ENCODE measurements around the gene ZNF226. TPM values are rescaled to one million over a fixed set of nuclear protein-coding genes. Genes with fewer than 3 reads are reported as not detected.
"Not testable (repeated sequence)": the region's sequence is repeated elsewhere in the genome, so short reads cannot be mapped to it uniquely, and the experiment has no call there.

ZNF226 gene
- total and polyA plus RNA-seq, 2 donors (not counting 1 experiment from before 2014, with no cell fraction given) = 14.8 to 55.8 TPM

DNA sequence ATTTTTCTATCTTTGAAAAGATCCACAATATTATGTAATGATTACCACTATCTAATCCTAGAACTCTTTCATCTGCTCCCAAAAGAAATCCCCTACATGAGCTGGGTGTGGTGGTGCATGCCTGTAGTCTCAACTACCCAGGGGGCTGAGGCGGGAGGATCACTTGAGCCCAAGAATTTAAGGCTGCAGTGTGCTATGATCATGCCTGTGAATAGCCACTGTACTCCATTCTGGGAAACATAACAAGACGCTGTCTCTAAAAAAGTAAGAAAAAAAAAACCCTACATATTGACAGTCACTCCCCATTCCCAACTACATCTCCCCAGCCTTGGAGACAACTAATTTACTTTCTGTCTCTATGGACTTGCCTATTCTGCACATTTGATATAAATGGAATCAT is 1.1 kb upstream of the ZNF226 start:
- Histone ChIP-seq H3K27me3 (replicated peaks in 1 of 4; ENCODE audit: control extremely low read depth in 1 of 4, control insufficient read depth in 3 of 4, insufficient read depth in 4 of 4, low read length in 3 of 4) (no peaks in the 10 kb centered on the region), H3K4me2 (replicated peaks; ENCODE audit: low read depth, low read length, poor library complexity, severe bottlenecking) (no peak overlapping the region), H3K36me3 (replicated peaks in 1 of 2; ENCODE audit: control extremely low read depth in 1 of 2, control insufficient read depth in 1 of 2, extremely low read depth in 1 of 2, insufficient read depth in 2 of 2, low read length in 1 of 2) (peaks cover 3 to 17% of the 10 kb centered on the region in 2 experiments), H3K4me1 (ENCODE audit: control insufficient read depth in 2 of 2, insufficient read depth in 2 of 2, low read length in 2 of 2) (peaks cover 11 to 16% of the 10 kb centered on the region in 2 donors), H4K20me1 (ENCODE audit: control insufficient read depth, insufficient read depth, low read length, poor library complexity, severe bottlenecking) (no peaks in the 10 kb centered on the region), H3K9ac (ENCODE audit: low read length) (no peak overlapping the region), H3K79me2 (ENCODE audit: control insufficient read depth, insufficient read depth, low read length) (peaks cover 28% of the 10 kb centered on the region), H3K27ac (ENCODE audit: low read length in 2 of 2) (no peak overlapping the region), H3K4me3 (ENCODE audit: control extremely low read depth in 1 of 5, extremely low read depth in 1 of 5, insufficient read depth in 1 of 5, low read depth in 2 of 5, low read length in 4 of 5) (no peak overlapping the region), H3K9me3 (ENCODE audit: control extremely low read depth in 1 of 3, control insufficient read depth in 2 of 3, insufficient read depth in 1 of 3, low read length in 2 of 3) (peaks cover 6 to 32% (median 19%) of the 10 kb centered on the region in 3 donors), H2AFZ (ENCODE audit: insufficient read depth, low read depth, low read length, poor library complexity, severe bottlenecking) (no peak overlapping the region)
- H3K27me3 Mint-ChIP-seq = no peaks in the 10 kb centered on the region
- DNase-seq (no peak), ATAC-seq (ENCODE audit: low read depth) (no peak)
- intact Hi-C loops (cut with micrococcal nuclease) = loop anchor here (1.0 to 2.0 kb wide), 2 partner anchors 69 to 285 kb away; partner anchors contain the start of genes ZNF224 and ZNF229
- ChIA-PET CTCF (no interaction called here), POLR2A (no interaction called here)
- peaks cover 31% of the 10 kb centered on the region for H3K4me1 Mint-ChIP-seq
- H3K27ac Mint-ChIP-seq = no peak overlapping the region
- H3K4me3 Mint-ChIP-seq = no peak overlapping the region
- 100% methylated on average over 1 of the region's 2 CpGs for WGBS (ENCODE audit: insufficient coverage)
- H3K9me3 Mint-ChIP-seq (ENCODE audit: insufficient read depth) = peaks cover 6% of the 10 kb centered on the region
- TF ChIP-seq EZH2 (IDR thresholded peaks at IDR 0.05; ENCODE audit: borderline replicate concordance, insufficient read depth, low read depth, low read length, poor library complexity, severe bottlenecking) = no peak
- TF ChIP-seq, protein P1, sequence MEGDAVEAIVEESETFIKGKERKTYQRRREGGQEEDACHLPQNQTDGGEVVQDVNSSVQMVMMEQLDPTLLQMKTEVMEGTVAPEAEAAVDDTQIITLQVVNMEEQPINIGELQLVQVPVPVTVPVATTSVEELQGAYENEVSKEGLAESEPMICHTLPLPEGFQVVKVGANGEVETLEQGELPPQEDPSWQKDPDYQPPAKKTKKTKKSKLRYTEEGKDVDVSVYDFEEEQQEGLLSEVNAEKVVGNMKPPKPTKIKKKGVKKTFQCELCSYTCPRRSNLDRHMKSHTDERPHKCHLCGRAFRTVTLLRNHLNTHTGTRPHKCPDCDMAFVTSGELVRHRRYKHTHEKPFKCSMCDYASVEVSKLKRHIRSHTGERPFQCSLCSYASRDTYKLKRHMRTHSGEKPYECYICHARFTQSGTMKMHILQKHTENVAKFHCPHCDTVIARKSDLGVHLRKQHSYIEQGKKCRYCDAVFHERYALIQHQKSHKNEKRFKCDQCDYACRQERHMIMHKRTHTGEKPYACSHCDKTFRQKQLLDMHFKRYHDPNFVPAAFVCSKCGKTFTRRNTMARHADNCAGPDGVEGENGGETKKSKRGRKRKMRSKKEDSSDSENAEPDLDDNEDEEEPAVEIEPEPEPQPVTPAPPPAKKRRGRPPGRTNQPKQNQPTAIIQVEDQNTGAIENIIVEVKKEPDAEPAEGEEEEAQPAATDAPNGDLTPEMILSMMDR (IDR thresholded peaks at IDR 0.05) = no peak

DNA sequence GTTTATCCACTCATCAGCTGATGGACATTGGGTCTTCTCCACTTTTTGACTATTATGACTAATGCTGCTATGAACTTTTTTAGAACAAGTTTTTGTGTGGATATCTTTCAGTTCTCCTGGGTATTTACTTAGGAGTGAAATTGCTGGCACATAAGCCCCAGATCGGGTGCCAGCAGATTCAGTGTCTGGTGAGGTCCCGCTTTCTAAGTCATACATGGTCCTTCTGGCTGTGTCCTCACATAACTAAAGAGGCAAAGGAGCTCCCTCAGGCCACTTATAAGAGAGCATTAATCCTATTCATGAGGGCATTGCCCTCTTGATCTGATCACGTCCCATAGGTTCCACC is 600 bp upstream of the ZNF226 start:
- H3K27ac ChIP-seq (ENCODE audit: low read length in 2 of 2) = peak overlapping the region in 1 of 2 donors; percentile 83
- H3K36me3 ChIP-seq (replicated peaks in 1 of 2; ENCODE audit: control extremely low read depth in 1 of 2, control insufficient read depth in 1 of 2, extremely low read depth in 1 of 2, insufficient read depth in 2 of 2, low read length in 1 of 2) = peaks cover 3 to 21% of the 10 kb centered on the region in 2 experiments
- peak overlapping the region; percentile 72 to 99 (median 88) for H3K4me3 ChIP-seq (ENCODE audit: control extremely low read depth in 1 of 5, extremely low read depth in 1 of 5, insufficient read depth in 1 of 5, low read depth in 2 of 5, low read length in 4 of 5)
- no peaks in the 10 kb centered on the region for H3K27me3 Mint-ChIP-seq
- no peak for DNase-seq
- H3K9me3 Mint-ChIP-seq (ENCODE audit: insufficient read depth) = peaks cover 6% of the 10 kb centered on the region
- H3K4me2 ChIP-seq (replicated peaks; ENCODE audit: low read depth, low read length, poor library complexity, severe bottlenecking) = peak overlapping the region; percentile 70
- H3K79me2 ChIP-seq (ENCODE audit: control insufficient read depth, insufficient read depth, low read length) = peaks cover 33% of the 10 kb centered on the region
- no peaks in the 10 kb centered on the region for H4K20me1 ChIP-seq (ENCODE audit: control insufficient read depth, insufficient read depth, low read length, poor library complexity, severe bottlenecking)
- H3K9me3 ChIP-seq (ENCODE audit: control extremely low read depth in 1 of 3, control insufficient read depth in 2 of 3, insufficient read depth in 1 of 3, low read length in 2 of 3) = peaks cover 6 to 30% (median 17%) of the 10 kb centered on the region in 3 donors
- intact Hi-C loops (cut with micrococcal nuclease) = loop anchor here (1.0 to 2.0 kb wide), 2 partner anchors 70 to 285 kb away; partner anchors contain the start of genes ZNF224 and ZNF229
- peak overlapping the region; percentile 98 for H3K4me3 Mint-ChIP-seq
- ATAC-seq (ENCODE audit: low read depth) = no peak
- 100% methylated on average over 1 of the region's 3 CpGs for WGBS (ENCODE audit: insufficient coverage)
- peak overlapping the region; percentile 81 for H3K9ac ChIP-seq (ENCODE audit: low read length)
- CTCF ChIA-PET = interaction anchor here (1.1 to 1.3 kb wide), 2 partner anchors 96 to 419 kb away, joined by 3 to 4 read pairs; partner anchors contain the start of gene ZNF233
- POLR2A ChIA-PET = interaction anchor here (0.8 kb wide), 1 partner anchor 22 kb away, joined by 4 read pairs; the partner anchor contains the start of gene ZNF234
- H3K27ac Mint-ChIP-seq = peak overlapping the region; percentile 98
- TF ChIP-seq EZH2 (IDR thresholded peaks at IDR 0.05; ENCODE audit: borderline replicate concordance, insufficient read depth, low read depth, low read length, poor library complexity, severe bottlenecking) = no peak
- TF ChIP-seq, protein P1 (IDR thresholded peaks at IDR 0.05) = no peak
- peak overlapping the region; percentile 73 for H2AFZ ChIP-seq (ENCODE audit: insufficient read depth, low read depth, low read length, poor library complexity, severe bottlenecking)
- no peaks in the 10 kb centered on the region for H3K27me3 ChIP-seq (replicated peaks in 1 of 4; ENCODE audit: control extremely low read depth in 1 of 4, control insufficient read depth in 3 of 4, insufficient read depth in 4 of 4, low read length in 3 of 4)
- peaks cover 11 to 16% of the 10 kb centered on the region in 2 donors for H3K4me1 ChIP-seq (ENCODE audit: control insufficient read depth in 2 of 2, insufficient read depth in 2 of 2, low read length in 2 of 2)
- peaks cover 31% of the 10 kb centered on the region for H3K4me1 Mint-ChIP-seq

DNA sequence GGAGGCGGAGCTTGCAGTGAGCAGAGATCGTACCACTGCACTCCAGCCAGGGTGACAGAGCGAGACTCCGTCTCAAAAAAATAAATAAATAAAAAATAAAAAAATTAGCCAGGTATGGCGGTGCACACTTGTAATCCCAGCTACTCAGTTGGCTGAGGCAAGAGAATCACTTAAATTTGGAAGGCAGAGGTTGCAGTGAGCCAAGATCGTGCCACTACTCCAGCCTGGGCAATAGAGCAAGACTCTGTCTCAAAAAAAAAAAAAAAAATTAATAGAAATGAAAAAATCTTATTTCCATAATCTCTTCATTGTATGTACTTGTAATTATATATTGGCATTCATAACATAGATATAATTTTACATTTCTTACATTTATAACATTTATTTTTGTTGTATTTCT is 5.8 kb downstream of the ZNF226 start:
- intact Hi-C loops (cut with micrococcal nuclease); H3K27ac Mint-ChIP-seq; H3K4me3 ChIP-seq (ENCODE audit: control extremely low read depth in 1 of 5, extremely low read depth in 1 of 5, insufficient read depth in 1 of 5, low read depth in 2 of 5, low read length in 4 of 5); H3K4me2 ChIP-seq (replicated peaks; ENCODE audit: low read depth, low read length, poor library complexity, severe bottlenecking); H3K9ac ChIP-seq (ENCODE audit: low read length); DNase-seq; H3K4me1 ChIP-seq (ENCODE audit: control insufficient read depth in 2 of 2, insufficient read depth in 2 of 2, low read length in 2 of 2); H3K27ac ChIP-seq (ENCODE audit: low read length in 2 of 2); H2AFZ ChIP-seq (ENCODE audit: insufficient read depth, low read depth, low read length, poor library complexity, severe bottlenecking); H3K27me3 ChIP-seq (replicated peaks in 1 of 4; ENCODE audit: control extremely low read depth in 1 of 4, control insufficient read depth in 3 of 4, insufficient read depth in 4 of 4, low read length in 3 of 4); H4K20me1 ChIP-seq (ENCODE audit: control insufficient read depth, insufficient read depth, low read length, poor library complexity, severe bottlenecking); POLR2A ChIA-PET; H3K27me3 Mint-ChIP-seq; CTCF ChIA-PET; H3K4me3 Mint-ChIP-seq; ATAC-seq (ENCODE audit: low read depth): not testable (repeated sequence)
- H3K79me2 ChIP-seq (ENCODE audit: control insufficient read depth, insufficient read depth, low read length) = peaks cover 30% of the 10 kb centered on the region
- WGBS (ENCODE audit: insufficient coverage) = 83% methylated on average over 1 of the region's 6 CpGs
- peaks cover 11 to 33% (median 21%) of the 10 kb centered on the region in 3 donors for H3K9me3 ChIP-seq (ENCODE audit: control extremely low read depth in 1 of 3, control insufficient read depth in 2 of 3, insufficient read depth in 1 of 3, low read length in 2 of 3)
- Mint-ChIP-seq H3K9me3 (ENCODE audit: insufficient read depth) (peaks cover 17% of the 10 kb centered on the region), H3K4me1 (peaks cover 17% of the 10 kb centered on the region)
- peaks cover 24 to 82% of the 10 kb centered on the region in 2 experiments for H3K36me3 ChIP-seq (replicated peaks in 1 of 2; ENCODE audit: control extremely low read depth in 1 of 2, control insufficient read depth in 1 of 2, extremely low read depth in 1 of 2, insufficient read depth in 2 of 2, low read length in 1 of 2)
